Adrenal gland (tissue), 5 donors: ENCODE results near the gene ADGRB3.

ENCODE experiments used
- POLR2A ChIP-seq, 2 donors: fragments of 450-650 bp; IDR thresholded peaks; one replicate each; pipeline ENCODE4 v1.6.1; 2017; ENCODE audit warnings: antibody characterized with exemption in 2 of 2, mild to moderate bottlenecking in 2 of 2, moderate library complexity in 1 of 2
- TF ChIP-seq, protein P1 (sequence below), 6 experiments: fragments of 450-650 bp in 4 of 6; fragments of 200-600 bp in 2 of 6; sonication (generic) in 1 of 6; IDR thresholded peaks; 1 replicate in 5 of 6; 2 replicates in 1 of 6; pipeline versions ENCODE4 v1.5.1 to v1.8.0; 2016 to 2021; ENCODE audit warnings: antibody characterized with exemption in 6 of 6, mild to moderate bottlenecking in 2 of 6, moderate library complexity in 1 of 6
- donor health status: DM: no; HTN: no; CAD: no.

DNA sequence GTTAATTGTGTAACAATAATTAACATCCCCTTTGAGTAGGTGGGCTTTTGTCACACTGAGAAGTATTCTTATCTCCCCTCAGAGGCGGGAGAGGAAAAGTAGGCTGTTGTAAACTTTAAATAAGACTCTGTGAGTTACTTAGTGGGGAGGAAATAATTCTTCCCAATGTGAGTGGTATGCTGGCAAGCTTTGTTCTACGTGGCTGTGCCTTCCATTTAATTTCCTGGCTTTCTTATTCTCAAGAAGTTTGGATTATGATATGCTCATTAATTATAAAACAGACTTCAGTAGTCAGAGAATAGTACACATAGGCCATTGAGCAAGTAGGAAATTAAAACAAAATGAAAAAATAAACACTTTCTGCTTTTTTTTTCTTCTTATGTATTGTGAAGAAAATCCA lies 19.1 kb downstream of the ADGRB3 start:
- TF ChIP-seq, protein P1, sequence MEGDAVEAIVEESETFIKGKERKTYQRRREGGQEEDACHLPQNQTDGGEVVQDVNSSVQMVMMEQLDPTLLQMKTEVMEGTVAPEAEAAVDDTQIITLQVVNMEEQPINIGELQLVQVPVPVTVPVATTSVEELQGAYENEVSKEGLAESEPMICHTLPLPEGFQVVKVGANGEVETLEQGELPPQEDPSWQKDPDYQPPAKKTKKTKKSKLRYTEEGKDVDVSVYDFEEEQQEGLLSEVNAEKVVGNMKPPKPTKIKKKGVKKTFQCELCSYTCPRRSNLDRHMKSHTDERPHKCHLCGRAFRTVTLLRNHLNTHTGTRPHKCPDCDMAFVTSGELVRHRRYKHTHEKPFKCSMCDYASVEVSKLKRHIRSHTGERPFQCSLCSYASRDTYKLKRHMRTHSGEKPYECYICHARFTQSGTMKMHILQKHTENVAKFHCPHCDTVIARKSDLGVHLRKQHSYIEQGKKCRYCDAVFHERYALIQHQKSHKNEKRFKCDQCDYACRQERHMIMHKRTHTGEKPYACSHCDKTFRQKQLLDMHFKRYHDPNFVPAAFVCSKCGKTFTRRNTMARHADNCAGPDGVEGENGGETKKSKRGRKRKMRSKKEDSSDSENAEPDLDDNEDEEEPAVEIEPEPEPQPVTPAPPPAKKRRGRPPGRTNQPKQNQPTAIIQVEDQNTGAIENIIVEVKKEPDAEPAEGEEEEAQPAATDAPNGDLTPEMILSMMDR (IDR thresholded peaks at IDR 0.05), result no peak
- TF ChIP-seq POLR2A (IDR thresholded peaks at IDR 0.05), result no peak
